GM12801 (cell line): ENCODE results near the gene SPIRE1.

Source experiments
- CTCF ChIP-seq: IDR thresholded peaks from one replicate; pipeline ENCODE4 v1.5.1; 2011; ENCODE audit warnings: control low read depth; ENCODE audit not compliant: insufficient read length; ENCODE audit errors: extremely low read depth

SPIRE1 gene

GRCh38 chr18:12640881-12641200 is 17.1 kb downstream of the SPIRE1 start:
- no peak for TF ChIP-seq CTCF

DNA sequence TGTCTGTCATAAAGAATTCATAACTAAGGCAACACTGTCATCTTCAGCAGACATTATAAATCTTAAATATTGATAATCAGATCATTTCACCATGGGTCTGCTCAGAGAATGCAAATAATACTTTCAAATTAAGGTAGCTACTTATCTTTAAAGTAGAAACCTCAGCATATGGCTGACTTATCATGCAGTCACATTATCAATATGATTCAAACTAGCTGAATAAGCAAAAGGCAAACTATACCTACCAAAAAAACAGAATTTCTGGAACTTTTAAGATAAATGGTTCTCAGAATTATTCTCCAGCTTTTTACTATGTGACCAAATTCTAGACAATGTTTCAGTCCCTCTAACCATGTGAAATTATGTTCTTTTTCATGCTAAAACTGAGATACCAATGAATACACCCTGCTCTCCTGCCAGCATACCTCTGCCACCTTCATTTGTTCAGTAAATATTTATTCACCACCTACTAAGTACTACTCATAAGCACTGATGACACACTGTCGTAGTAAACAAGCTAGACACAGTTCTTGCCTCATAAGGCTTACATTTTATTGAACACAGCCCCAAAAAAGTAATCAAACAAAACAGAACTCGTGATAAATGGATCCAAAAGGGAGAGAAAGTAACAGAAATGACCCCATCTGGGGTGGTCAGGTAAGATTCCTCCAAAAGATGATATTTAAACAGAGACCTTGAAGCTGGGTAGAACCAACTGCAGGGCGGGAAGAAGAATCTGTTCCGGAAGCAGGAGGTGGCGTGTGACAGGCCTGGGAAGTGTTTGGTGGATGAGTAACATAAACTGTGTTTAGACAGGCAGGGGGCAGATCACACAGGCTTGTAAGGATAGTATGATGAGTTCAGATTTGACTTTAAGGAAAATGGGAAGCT is 17.7 kb downstream of the SPIRE1 start:
- TF ChIP-seq CTCF, result no peak

- TF ChIP-seq CTCF, result no peak
These were observed 19.2 kb downstream of the SPIRE1 start for GRCh38 chr18:12638644-12639124.

DNA sequence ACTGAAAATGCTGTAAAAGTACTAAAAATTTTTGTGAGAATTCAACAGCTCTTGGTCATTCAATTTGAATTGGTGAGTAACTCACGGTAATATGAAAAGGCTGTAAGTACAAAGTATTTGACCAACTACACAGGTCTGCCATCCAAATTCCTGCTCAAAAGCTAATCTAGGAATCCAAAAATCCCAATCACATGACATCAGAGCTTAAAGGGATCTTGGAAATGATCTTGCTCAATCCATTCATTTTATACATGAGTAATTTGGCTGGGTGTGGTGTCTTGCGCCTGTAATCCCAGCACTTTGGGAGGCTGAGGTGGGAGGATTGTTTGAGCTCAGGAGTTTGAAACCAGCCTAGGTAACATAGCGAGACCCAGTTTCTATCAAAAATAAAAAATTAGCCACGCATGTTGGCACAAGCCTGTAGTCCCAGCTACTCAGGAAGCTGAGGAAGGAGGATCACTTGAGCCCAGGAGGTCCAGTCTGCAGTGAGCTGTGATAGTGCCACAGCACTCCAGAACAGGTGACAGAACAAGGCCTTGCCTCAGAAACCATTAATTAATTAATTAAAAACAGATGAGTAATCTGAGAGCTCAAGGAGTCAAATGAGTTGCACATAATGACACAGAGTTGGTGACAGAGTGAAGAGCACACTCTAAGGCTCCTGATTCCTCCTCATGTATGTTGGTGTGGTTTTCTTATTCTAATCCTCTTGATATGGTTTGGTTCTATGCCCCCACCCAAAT is 19.8 kb downstream of the SPIRE1 start:
- no peak for TF ChIP-seq CTCF

DNA sequence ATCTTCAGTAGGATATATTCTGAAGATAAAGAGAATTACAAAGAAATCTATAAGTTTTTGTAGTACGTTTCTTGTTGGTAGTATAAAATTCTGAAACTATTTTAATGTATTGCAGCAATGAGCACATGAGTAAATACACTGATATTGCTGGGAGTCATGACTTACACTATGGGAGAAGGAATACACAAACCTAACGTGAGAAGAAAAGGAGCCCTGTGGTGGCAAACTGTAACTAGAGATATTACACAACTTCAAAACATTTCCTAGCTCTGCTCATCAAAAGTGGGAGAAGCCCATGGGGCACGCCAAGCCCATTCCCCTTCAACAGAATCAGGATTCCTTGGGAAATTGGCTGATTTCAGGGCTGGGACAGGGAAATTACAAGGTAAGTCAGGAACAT is 20.5 kb downstream of the SPIRE1 start:
- TF ChIP-seq CTCF, result no peak

GRCh38 chr18:12631831-12632477 is 26.0 kb downstream of the SPIRE1 start:
- TF ChIP-seq CTCF, result no peak

GRCh38 chr18:12630136-12630535 is 27.8 kb downstream of the SPIRE1 start:
- TF ChIP-seq CTCF, result no peak
